NT2/D1 (cell line): ENCODE measurements around the gene MAP1A.
A peak's percentile ranks its signal among the peaks of the same experiment; 100 is the strongest.

Experiments
- DNase-seq: peaks from one replicate; pipeline ENCODE4 v3.0.0-alpha.2; 2011; ENCODE audit warnings: low read depth, low spot score
- H3K27me3 ChIP-seq: 2 replicates; pipeline ENCODE4 v1.6.0; 2011; ENCODE audit warnings: mild to moderate bottlenecking; ENCODE audit not compliant: insufficient read length, insufficient read depth
- H3K36me3 ChIP-seq: 2 replicates; pipeline ENCODE4 v1.6.1; 2011; ENCODE audit warnings: mild to moderate bottlenecking, low read length, mixed read lengths; ENCODE audit not compliant: insufficient read depth, insufficient read length
- H3K4me1 ChIP-seq: 2 replicates; pipeline ENCODE4 v1.5.1; 2011; ENCODE audit not compliant: insufficient read depth, insufficient read length
- H3K4me3 ChIP-seq: 2 replicates; pipeline ENCODE4 v1.5.1; 2011; ENCODE audit warnings: low read depth; ENCODE audit not compliant: insufficient read length
- H3K9ac ChIP-seq: 2 replicates; pipeline ENCODE4 v1.6.0; 2011; ENCODE audit warnings: low read depth; ENCODE audit not compliant: insufficient read length
- H3K9me3 ChIP-seq: 2 replicates; pipeline ENCODE4 v1.5.1; 2011; ENCODE audit warnings: mild to moderate bottlenecking, low read length; ENCODE audit not compliant: insufficient read depth
- SUZ12 ChIP-seq: IDR thresholded peaks from 2 replicates; pipeline ENCODE4 v1.6.1; 2011; ENCODE audit not compliant: insufficient read length, insufficient read depth; ENCODE audit errors: extremely low read depth
- YY1 ChIP-seq: IDR thresholded peaks from 2 replicates; pipeline ENCODE4 v1.6.1; 2011; ENCODE audit not compliant: insufficient read length, insufficient read depth
- ZNF274 ChIP-seq: IDR thresholded peaks from 2 replicates; pipeline ENCODE4 v1.6.1; 2011; ENCODE audit warnings: mild to moderate bottlenecking, low read depth, low read length

The MAP1A gene

GRCh38 chr15:43499635-43500034 lies 17.8 kb upstream of the MAP1A start:
- Histone ChIP-seq H3K9ac (no peak overlapping the region), H3K27me3 (no peaks in the 10 kb centered on the region), H3K36me3 (no peaks in the 10 kb centered on the region), H3K4me1 (no peaks in the 10 kb centered on the region), H3K4me3 (no peak overlapping the region), H3K9me3 (no peaks in the 10 kb centered on the region)
- TF ChIP-seq YY1 (no peak), SUZ12 (no peak), ZNF274 (no peak)
- DNase-seq = no peak

GRCh38 chr15:43505738-43506137 lies 11.7 kb upstream of the MAP1A start:
- Histone ChIP-seq H3K4me1 (peaks cover 5% of the 10 kb centered on the region), H3K27me3 (no peaks in the 10 kb centered on the region), H3K4me3 (no peak overlapping the region), H3K36me3 (no peaks in the 10 kb centered on the region), H3K9ac (no peak overlapping the region), H3K9me3 (no peaks in the 10 kb centered on the region)
- TF ChIP-seq ZNF274 (no peak), YY1 (no peak), SUZ12 (no peak)
- no peak for DNase-seq

- Histone ChIP-seq H3K36me3 (no peaks in the 10 kb centered on the region), H3K4me3 (no peak overlapping the region), H3K9ac (no peak overlapping the region), H3K27me3 (peaks cover 24% of the 10 kb centered on the region), H3K9me3 (no peaks in the 10 kb centered on the region), H3K4me1 (peaks cover 12% of the 10 kb centered on the region)
- TF ChIP-seq ZNF274 (no peak), YY1 (no peak), SUZ12 (no peak)
- DNase-seq = no peak
These were observed 9.0 kb upstream of the MAP1A start for GRCh38 chr15:43508421-43508820.

- Histone ChIP-seq H3K4me1 (peaks cover 12% of the 10 kb centered on the region), H3K9ac (no peak overlapping the region), H3K27me3 (peaks cover 27% of the 10 kb centered on the region), H3K4me3 (no peak overlapping the region), H3K9me3 (no peaks in the 10 kb centered on the region), H3K36me3 (no peaks in the 10 kb centered on the region)
- no peak for DNase-seq
- no peak for TF ChIP-seq SUZ12
- no peak for TF ChIP-seq ZNF274
- no peak for TF ChIP-seq YY1
These were observed 8.3 kb upstream of the MAP1A start for GRCh38 chr15:43508991-43509659.

- no peaks in the 10 kb centered on the region for H3K9me3 ChIP-seq
- H3K27me3 ChIP-seq = peaks cover 27% of the 10 kb centered on the region
- no peaks in the 10 kb centered on the region for H3K36me3 ChIP-seq
- H3K4me1 ChIP-seq = peaks cover 12% of the 10 kb centered on the region
- no peak for DNase-seq
- H3K4me3 ChIP-seq = peak overlapping the region; percentile 46
- H3K9ac ChIP-seq = no peak overlapping the region
- TF ChIP-seq ZNF274 (no peak), YY1 (no peak), SUZ12 (no peak)
These were observed 7.7 kb upstream of the MAP1A start for GRCh38 chr15:43509660-43510199.

- H3K9me3 ChIP-seq = no peaks in the 10 kb centered on the region
- peak overlapping the region; percentile 63 for H3K9ac ChIP-seq
- H3K36me3 ChIP-seq = no peaks in the 10 kb centered on the region
- H3K27me3 ChIP-seq = peaks cover 27% of the 10 kb centered on the region
- peak; percentile 95 for DNase-seq
- no peak for TF ChIP-seq YY1
- TF ChIP-seq ZNF274 = no peak
- no peak for TF ChIP-seq SUZ12
- H3K4me1 ChIP-seq = peaks cover 12% of the 10 kb centered on the region
- H3K4me3 ChIP-seq = peak overlapping the region; percentile 46
These were observed 7.0 kb upstream of the MAP1A start for GRCh38 chr15:43510200-43511011.
